Prostate gland (tissue), 2 donors: ENCODE data around the gene TRAK1.

Experiments
- POLR2A ChIP-seq: fragments of 450-650 bp; IDR thresholded peaks from one replicate; pipeline ENCODE4 v1.6.1; 2016; ENCODE audit warnings: antibody characterized with exemption, mild to moderate bottlenecking
- POLR2AphosphoS5 ChIP-seq: sonication (generic); formaldehyde crosslinking; IDR thresholded peaks from one replicate; pipeline ENCODE4 v1.6.1; 2017; ENCODE audit warnings: antibody characterized with exemption
- TF ChIP-seq, protein P1 (sequence below), 4 experiments: fragments of 200-600 bp in 2 of 4; fragments of 450-650 bp in 2 of 4; sonication (generic) in 2 of 4; IDR thresholded peaks; 1 replicate in 3 of 4; 2 replicates in 1 of 4; pipeline ENCODE4 v1.5.1; 2016 to 2019; ENCODE audit warnings: antibody characterized with exemption in 4 of 4, mild to moderate bottlenecking in 2 of 4, moderate library complexity in 2 of 4

DNA sequence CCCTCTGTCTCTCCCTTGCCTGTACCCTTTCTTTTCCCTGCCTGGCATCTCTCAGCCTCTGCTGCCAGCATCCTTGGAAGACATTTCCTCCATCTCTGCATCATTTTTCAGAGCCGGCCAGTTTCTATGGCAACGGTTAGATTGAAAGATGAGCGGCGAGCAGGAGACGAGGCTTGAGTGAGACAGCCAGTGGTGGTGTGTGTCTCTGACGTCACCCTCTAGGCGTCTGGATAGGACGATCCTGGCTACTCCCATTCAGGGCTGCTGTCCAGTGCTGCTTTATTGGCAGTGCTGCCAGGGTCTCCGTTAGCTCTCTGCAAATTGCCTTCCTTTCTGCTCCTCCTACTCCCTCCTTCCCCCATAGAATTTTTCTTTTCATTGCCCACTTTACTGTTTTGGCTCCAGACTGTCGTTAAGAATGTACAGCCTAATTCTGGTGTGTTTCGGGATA is 57.9 kb downstream of the TRAK1 start:
- TF ChIP-seq, protein P1, sequence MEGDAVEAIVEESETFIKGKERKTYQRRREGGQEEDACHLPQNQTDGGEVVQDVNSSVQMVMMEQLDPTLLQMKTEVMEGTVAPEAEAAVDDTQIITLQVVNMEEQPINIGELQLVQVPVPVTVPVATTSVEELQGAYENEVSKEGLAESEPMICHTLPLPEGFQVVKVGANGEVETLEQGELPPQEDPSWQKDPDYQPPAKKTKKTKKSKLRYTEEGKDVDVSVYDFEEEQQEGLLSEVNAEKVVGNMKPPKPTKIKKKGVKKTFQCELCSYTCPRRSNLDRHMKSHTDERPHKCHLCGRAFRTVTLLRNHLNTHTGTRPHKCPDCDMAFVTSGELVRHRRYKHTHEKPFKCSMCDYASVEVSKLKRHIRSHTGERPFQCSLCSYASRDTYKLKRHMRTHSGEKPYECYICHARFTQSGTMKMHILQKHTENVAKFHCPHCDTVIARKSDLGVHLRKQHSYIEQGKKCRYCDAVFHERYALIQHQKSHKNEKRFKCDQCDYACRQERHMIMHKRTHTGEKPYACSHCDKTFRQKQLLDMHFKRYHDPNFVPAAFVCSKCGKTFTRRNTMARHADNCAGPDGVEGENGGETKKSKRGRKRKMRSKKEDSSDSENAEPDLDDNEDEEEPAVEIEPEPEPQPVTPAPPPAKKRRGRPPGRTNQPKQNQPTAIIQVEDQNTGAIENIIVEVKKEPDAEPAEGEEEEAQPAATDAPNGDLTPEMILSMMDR (IDR thresholded peaks at IDR 0.05): no peak
- peak; percentile 12 for TF ChIP-seq POLR2AphosphoS5
- TF ChIP-seq POLR2A: no peak
